Amniotic stem cell (primary cell): ENCODE data around the gene ERN1.

Source experiments
- DNase-seq: peaks from one replicate; lab custom pipeline; 2025; lab: John Stamatoyannopoulos, UW

Gene ERN1

DNA sequence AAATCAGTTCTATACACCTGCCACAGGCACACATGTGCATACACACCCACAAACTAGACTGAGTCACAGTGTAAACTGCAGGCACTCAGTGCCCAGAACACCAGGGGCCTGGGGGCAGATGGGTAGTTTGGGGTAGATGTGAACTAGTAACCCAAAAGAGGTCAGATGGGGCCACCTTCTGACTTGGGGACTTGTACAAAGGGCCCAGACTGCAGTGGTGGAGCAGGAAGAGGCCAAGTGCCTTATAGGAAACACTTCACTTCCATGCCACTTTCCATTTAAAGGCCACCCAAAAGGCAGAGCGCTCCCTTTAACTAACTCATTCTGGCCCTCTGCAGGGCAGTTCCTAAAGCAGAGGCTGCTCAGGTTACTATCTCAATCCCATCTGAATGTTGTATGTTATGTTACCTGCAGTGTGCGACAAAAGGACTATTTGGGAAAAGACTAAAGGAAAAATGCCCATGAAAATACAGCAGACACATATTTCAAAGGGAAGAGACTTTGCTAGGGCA, 27.8 kb upstream of the ERN1 start:
- no peak for DNase-seq

DNA sequence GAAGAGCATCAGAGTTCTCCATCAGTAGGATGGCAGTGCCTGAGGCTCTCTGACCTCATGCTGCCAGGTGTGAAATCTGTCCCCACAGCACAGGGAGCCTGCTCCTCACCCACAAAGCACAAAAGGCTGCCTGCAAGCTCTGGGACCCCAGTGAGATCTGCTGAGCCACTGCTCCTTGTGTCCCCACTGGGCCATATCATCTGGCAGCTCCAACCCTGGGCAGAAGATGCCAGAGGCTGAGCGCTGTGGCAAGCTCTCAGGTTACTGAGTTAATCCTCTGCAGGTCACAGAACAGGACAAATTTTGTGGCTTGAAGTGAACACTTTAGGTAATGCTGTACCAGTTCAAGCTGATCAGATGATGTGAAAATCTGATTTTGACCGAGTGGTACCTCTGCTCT, 26.7 kb upstream of the ERN1 start:
- no peak for DNase-seq

DNA sequence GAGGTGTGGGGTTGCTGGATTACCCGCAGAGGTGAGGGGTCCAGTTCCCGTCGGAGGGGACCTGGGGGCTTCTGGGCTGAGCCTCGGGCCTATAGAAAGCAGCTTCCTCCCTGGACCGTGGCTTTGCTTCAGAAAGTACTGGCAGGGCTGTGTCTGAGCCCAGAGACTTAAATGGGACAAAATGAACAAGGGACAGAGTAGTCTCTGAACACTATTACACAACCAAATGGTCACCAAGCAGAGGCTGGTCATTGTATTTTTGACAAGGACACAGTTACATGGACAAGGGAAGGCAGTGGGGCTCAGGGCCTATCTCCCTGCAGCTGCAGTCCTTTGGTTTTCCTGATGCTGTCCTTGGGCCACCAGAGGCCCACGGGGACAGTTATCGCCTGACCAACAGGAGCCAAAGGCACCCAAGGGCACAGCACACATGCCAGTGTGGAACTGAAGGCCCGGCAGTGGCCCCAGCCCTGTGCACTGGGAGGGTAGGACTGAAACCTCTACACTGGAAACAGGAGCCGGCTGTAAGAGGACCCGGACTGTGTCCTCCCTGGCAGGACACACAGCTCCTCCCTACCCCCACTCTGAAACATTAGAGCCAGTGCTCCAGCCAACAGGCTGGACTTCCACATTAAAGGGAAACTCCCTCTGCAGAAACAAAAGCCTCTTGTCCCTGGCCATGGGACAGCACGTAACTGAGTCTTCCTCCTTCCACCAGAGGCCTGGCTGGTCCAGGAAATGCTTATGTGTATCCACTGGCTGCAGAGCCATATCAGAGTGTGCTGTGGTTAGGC, 26.0 kb upstream of the ERN1 start:
- DNase-seq: no peak

DNA sequence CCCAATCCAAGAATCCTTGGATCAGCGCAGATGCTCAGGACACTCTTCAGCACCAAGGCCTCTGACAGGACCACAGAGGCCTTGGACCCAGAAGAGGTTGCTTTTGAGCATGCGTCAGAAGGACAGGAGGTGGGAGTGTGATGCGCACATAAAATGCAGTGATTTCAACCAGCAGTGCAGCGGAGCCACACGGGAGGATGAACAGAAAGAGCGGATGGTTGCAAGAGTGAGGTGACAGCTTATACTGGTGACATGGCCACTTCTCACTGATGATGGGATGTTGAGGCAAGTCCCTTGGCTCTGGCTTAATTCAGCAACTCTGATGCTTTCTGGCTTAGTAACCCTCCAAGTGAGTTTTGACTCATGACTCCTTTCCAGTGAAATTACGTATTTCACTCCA, 25.2 kb upstream of the ERN1 start:
- no peak for DNase-seq

DNA sequence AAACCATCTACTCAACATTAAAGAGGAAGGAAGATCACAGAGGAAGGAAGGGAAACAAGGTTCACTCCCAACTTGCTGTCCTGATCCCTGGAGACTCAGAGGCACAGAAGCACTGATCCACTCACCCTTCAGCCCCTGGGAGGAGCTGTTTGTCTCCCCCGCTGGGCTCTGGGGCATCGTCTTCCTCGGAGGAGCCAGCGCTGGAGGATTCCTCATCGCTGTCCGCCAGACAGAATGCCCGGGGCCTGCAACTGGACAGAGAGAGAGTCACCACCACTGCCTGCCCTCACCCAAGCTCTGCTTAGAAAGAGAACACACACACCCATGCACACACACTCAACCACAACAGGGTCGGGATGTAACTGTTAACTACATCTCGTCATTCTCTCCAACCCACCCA, 24.8 kb upstream of the ERN1 start:
- DNase-seq: no peak

DNA sequence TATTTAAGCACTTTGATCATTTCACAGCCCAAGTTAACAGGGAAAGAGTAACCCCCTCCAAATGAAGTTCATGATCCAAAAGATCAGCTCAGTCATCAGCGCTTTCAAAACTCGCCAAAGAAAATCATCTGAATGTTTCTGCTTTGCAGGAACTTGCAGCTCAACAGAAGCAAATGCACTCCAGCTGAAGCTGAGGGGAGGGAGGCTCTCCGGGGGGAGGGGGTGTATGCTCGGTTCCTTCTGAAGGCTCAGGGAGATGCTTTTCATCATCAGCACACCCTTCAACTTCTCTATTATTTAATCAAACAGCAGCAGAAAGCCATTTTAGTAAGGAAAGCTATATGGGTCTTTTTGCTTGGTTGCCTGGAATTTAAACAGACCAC, 24.4 kb upstream of the ERN1 start:
- no peak for DNase-seq

DNA sequence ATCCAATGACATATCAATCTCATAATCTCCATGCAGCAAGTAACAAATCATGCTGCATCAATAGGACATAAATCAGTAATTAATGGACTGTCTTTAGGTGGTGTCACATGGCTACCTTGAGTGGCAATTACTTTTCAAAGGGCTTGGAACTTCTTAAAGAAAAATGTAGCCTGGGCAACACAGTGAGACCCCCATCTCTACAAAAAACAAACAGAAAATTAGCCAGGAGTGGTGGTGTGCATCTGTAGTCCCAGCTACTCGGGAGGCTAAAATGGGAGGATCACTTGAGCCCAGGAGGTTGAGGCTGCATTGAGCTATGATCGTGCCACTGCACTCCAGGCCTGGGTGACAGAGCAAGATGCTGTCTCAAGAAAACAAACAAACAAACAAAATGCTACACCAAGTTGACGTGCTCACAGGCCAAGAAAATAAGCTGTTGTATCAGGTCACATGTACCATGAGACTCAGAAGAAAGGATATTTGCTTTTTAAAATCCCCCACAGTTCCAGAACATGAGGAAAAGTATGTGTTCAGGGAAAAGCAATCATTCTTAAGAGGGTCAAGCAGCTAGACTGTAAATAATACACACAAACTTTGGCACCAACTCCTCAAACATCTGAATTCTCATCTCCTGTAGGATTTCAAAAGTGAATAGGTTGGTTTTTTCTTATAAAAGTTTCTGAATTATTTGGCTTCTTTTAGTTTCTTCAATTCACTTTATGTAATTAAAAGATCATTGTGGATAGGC, 23.8 kb upstream of the ERN1 start:
- no peak for DNase-seq

DNA sequence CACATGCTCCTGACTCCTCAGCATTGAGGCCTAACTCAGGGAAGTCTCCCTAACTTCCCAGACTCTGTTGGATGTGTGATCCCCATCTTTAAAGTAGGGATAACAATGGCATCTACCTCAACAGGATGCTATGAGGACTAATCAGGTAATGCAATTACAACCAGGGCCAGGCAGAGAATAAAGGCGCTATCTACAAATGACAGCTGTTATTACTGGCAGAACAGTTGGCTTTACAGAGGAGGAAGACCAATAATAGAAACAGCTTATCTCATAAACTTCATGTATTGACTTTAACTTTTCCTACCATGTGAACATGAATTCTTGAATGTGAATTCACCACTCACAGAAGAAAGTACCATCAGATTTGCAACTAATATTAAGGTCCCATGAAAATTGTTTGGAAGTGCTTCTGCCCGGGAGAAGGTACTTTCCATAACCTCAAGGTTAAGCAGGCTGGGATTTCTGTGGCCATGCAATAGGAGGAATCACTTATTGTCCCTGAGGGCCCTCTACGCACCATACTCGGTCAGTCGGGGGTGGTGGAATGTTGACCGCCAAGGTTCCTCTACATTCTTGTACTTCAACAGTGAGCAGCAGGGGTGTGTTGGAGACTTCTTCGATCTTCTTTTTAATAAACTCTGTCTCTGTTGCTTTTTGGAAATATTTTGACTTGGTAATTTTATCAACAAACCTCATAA, 22.6 kb upstream of the ERN1 start:
- no peak for DNase-seq

DNA sequence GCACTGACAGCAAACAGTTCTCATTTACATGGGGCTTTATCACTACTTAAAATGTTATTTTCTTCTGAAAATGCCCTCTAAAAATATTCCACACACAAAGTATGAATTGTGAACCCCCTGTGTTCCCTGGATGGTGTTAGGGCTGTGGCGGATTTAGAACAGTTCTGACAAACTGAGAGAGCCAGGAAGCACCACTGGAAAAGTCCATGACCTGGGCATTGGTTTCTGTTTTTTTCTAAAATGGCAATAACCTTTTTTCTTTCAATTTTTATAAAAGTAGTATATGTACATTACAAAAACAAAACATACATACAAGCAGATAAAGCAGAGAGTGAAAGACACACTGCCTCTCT, 21.0 kb upstream of the ERN1 start:
- no peak for DNase-seq

DNA sequence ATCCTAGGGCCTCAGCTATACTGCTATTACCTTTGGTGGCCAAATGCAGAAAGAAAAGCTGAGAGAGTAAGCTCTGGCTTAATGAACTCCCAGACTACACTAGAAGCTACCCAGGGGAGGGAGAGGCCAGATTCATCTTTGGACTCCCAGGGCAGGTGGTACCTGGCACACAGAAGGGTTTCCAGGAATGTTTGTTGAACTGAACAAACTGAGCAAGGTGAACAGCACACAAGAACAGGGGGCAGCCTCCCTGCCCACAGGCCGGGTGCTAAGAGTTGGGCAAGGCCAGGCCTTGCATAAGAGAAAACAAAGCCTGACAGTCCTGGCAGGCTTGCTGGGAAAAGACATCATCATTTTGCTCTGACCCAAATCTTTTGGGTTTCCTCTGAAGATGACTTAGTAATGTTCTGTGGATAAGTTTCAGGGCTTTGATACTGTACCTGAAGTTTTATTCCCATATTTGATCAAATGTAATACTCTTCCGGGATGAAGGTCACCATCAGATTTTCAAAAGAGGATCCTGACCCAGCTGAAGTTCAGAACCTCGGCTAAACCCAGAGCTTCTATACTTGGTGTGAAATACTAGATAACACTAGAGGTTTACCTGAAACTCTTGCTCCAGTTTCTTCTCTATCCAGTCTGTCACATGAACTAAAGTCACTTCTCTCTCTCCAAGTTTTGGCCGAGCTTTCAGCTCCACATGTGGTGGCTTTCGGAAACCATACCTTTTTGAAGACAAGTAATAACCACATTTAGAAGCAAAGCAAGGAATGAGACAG, 20.5 kb upstream of the ERN1 start:
- DNase-seq: no peak

DNA sequence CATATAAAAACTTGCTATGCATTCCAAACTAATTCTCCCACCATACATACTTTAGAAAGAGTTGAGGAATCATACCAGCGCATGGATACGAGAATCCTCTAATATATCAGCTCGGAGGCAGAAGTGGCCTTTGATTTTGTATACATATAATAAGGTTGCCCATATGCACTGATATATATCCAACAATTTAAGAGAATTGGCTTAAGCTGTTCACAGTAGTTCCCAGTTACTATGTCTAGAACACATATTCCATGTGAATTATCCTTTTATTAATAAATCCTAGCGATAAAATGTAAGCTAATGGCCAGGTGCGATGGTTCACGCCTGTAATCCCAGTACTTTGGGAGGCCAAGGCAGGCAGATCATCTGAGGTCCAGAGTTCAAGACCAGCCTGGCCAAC, 19.3 kb upstream of the ERN1 start:
- DNase-seq: no peak

DNA sequence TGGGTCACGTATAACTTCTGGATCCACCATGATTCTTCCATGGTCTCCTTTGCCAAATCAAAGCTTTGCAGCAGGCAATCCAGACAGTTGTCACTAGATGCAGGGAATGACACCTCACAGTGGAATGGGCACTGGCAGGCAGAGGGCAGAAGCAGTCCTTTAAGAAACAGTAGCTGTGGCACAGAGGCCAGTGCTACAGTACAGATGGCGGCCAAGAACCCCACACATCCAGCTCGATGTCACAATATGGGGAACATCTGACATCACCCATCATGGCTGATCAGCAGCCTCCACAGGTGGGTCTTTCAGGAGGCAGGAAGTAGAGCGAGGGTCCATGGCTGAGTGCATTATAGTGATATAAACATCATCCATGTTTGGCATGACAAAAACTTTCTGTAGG, 18.8 kb upstream of the ERN1 start:
- DNase-seq: no peak

DNA sequence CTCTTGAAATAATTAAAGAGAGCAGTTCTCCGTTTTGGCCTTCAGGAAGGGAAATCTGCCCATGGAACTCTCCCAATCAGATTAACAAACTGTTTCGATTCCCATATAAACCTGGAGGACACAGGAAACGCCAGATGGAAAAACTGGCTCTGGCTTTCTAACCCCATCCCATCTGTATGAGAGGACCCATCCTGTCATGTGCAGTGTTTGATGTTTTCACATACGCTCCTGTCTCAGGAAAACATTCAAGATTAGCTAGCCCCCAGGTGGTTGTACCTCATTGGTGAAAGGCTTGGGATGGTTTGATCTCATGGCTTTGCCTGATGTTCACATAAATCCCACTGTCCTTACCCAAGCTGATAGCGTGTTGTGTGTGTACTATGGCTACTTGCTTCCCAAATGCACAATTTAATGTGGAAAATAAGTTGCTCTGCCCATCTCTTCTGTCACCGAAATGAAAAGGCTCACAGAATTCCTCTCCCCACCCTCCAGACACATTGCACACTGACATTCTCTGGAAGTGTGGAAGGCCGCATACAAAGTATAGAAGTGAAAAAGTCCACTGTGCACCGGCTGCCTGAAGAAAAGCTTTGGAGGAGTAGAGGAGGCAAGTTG, 18.2 kb upstream of the ERN1 start:
- no peak for DNase-seq

DNA sequence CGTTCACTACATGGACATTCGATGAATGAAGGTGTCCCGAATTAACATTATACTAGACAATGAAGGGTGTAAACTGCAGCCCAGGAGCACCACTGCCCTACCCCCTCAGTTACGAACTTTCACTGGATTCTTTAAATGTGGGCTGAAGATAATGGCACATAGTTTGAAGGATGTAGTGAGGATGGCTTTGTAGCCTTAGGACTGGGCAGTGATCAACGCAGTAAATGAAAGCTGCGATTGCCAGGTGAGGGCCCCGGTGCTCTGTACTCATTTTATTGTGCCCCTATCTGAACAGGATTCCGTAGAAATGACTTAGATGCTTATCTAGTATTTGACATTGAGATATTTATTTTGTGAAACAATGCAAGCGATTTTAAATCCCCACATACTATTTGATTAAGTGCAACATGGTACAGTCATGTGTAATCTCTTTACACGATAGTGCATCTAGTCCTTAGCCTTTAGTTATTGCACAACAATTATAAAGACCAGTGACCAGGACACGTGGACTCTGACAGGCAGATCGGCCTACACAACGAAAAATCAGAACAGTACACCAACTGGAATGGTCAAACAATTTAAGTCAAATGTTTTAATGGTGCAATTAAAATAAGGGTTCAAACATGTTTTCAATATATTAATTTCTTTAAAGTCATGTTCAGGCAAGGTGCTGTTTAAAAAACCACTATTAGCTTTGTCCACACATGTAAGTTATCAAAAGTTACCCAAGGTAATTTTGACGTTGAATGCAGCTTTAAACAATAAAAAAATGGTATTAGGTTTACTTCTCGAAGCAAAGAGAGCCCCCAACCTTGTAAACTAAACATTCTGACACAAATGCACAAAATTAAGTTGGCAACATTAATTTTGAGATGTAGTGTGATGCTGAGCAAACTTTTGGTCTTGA, 17.4 kb upstream of the ERN1 start:
- DNase-seq: no peak

DNA sequence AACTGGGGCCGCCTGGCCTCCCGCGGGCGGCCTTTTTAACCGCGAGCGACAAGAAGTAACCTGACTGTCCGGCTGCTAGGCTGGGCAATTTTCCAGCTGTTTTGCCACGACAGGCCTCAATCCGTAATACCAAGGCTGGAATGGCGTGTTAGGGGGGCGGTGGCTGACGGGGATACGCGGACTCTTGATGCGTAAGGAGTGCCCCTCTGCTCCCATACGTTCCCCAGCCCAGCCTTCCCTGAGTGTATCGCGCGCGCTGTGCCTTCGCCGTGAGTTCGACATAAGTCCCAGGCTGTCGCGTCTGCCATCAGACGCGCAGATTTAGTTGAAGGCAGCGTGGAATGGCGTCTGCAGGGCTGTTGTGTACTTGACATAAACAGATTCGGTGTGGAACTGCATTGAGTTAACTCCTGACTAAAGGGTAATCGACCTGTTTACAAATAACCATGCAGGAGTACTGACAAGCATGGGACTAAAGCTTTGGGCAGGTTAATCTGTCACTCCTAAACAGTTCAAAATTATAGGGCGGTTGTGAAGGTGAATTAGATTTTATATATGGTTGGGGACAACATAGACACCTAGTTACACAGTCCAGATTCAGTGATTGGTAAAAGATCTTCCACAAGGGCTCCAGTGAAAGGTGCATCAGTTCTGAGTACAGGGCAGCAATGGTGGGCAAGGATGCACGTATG, 16.6 kb upstream of the ERN1 start:
- peak; percentile 21 for DNase-seq

DNA sequence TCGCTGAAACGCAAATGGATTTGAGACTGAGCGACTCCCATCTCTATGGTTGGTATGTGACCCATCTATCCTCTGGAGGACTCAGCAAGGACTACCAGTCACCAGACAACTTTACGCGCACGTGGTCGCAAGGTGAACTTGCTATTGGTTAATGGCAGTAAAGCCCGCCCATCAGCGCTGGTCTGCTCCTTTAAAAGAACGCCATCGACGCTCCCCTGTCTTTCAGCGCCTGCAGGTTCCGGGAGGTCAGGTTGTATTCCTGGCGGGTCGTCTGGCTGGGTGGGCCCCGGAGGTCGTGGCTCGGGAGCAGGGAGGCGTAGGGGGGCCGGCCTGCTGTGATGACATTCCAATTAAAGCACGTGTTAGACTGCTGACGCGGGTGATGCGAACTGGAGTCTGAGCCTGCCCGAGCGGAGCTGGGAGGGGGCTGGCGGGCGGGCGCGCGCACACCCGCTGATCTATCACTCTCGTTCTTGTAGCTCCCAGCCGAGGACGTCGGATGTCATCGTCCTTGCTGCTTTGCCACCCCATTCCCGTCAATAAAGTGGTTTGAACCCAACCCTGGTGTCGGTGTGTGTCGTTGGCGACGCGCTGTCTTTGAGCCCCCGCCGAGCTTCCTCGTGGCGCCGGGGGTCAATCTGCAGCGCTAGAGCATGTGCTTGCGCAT, 15.9 kb upstream of the ERN1 start:
- peak; percentile 97 for DNase-seq

DNA sequence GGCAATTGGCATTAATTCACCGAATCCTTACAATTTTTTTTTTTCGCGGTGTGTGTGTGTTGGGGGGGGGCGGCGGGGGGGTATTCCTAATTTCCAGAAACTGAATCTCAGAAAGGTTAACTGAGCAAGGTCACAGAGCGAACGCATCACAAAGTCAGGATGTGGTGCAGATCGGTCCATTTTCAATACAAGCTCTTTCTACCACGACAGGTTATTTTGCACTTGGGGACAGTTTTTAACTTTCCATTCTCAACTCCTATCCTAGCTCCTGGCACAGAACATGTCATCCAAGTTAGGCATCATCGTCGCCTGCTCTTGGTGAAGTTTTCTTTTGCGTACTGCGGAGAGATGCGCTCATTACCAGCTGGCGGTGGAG, 15.4 kb upstream of the ERN1 start:
- no peak for DNase-seq

DNA sequence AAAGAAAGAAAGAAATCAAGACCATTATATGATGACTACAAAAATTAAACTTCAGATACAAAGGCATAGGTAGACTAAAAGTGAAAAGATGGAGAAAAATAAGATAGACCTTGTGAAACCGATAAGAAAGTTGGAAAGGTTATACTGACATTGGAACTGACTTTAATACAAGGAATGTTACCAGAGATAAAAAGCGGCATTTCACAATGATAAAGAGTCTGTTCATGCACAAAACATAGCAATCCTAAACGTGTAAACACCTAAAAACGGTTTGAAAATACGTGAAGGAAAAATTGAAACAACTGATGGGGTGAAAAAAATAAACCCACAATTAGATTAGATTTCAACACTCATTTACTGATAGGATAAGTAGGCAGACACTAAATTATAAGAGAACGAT, 9.6 kb upstream of the ERN1 start:
- DNase-seq: no peak

DNA sequence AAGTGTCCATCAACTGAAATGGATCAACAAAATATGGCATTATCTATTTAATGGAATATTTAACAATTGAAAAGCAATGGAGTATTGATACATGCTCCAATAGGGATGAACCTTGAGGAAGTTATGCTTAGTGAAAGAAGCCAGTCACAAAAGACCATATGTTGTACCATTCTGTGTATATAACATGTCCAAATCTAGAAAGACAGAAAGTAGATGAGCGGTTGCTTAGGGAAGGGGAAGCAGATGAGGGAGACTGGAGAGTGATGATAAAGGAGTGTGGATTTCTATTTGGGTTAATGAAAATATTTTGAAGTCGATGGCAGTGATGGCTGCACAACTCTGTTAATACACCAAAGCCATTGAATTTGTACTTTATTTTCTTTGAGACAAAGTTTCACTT, 8.5 kb upstream of the ERN1 start:
- DNase-seq: no peak

DNA sequence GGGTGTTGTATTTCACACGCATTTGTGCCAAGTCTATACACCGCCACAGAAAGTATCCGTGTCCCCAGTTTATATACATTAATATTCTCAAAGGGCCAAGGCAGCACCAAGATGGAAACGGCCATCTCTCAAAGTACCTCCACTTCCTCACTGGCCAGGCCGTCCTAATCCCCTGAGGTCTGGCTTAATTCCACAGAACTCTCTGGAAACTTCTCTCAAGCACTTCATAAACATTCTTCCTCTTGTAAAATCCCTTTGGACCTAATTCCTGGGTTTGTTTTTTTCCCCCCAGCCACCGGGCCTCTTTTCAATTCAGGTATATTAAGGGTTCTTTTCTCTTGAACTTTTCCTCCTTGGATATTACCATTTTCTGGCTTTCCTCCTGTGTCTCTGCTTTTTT, 5.1 kb upstream of the ERN1 start:
- no peak for DNase-seq
